ENCODE measurements around the gene FYN.
A peak's percentile ranks its signal among the peaks of the same experiment; 100 is the strongest.

The FYN gene

GRCh38 chr6:111805511-111806164 lies 67.6 kb downstream of the FYN start:
- DNase-seq, result peak; percentile 47

- DNase-seq, result peak; percentile 25
These were observed 68.5 kb downstream of the FYN start for GRCh38 chr6:111804627-111805235.

- no peak for DNase-seq
These were observed 69.4 kb downstream of the FYN start for GRCh38 chr6:111803804-111804203.

- DNase-seq, result no peak
These were observed 69.9 kb downstream of the FYN start for GRCh38 chr6:111803371-111803770.

- DNase-seq, result no peak
These were observed 70.4 kb downstream of the FYN start for GRCh38 chr6:111802720-111803330.

- DNase-seq, result no peak
These were observed 71.2 kb downstream of the FYN start for GRCh38 chr6:111802015-111802414.

GRCh38 chr6:111800821-111801220 lies 72.4 kb downstream of the FYN start:
- no peak for DNase-seq

- DNase-seq, result no peak
These were observed 72.9 kb downstream of the FYN start for GRCh38 chr6:111800259-111800765.

GRCh38 chr6:111799576-111800258 lies 73.5 kb downstream of the FYN start:
- no peak for DNase-seq

- no peak for DNase-seq
These were observed 74.9 kb downstream of the FYN start for GRCh38 chr6:111798281-111798725.

GRCh38 chr6:111796310-111796918 lies 76.8 kb downstream of the FYN start:
- DNase-seq, result no peak

- DNase-seq, result no peak
These were observed 77.7 kb downstream of the FYN start for GRCh38 chr6:111795558-111795957.

- DNase-seq, result peak; percentile 24
These were observed 78.4 kb downstream of the FYN start for GRCh38 chr6:111794727-111795452.

- peak; percentile 23 for DNase-seq
These were observed 79.0 kb downstream of the FYN start for GRCh38 chr6:111794300-111794699.

- DNase-seq, result peak; percentile 47
These were observed 79.5 kb downstream of the FYN start for GRCh38 chr6:111793711-111794111.

- no peak for DNase-seq
These were observed 80.1 kb downstream of the FYN start for GRCh38 chr6:111792914-111793700.

- peak; percentile 4 for DNase-seq
These were observed 81.0 kb downstream of the FYN start for GRCh38 chr6:111792241-111792640.

GRCh38 chr6:111791415-111791814 lies 81.8 kb downstream of the FYN start:
- DNase-seq, result peak; percentile 69

- DNase-seq, result peak; percentile 22
These were observed 83.7 kb downstream of the FYN start for GRCh38 chr6:111789598-111789997.

GRCh38 chr6:111788379-111789276 lies 84.6 kb downstream of the FYN start:
- peak; percentile 43 for DNase-seq

Measured in islet precursor cell (in vitro differentiated cells).